H9 (cell line): ENCODE data around the gene NAA50. TPM values are rescaled to one million over a fixed set of nuclear protein-coding genes. Genes with fewer than 3 reads are reported as not detected.

Experiments used
- DNase-seq: peaks from one replicate; pipeline ENCODE4 v3.0.0-alpha.2; 2017
- H2AFZ ChIP-seq: one replicate; pipeline ENCODE4 v1.6.1; 2013; ENCODE audit warnings: mild to moderate bottlenecking, low read length, control low read depth, moderate library complexity
- H2AK5ac ChIP-seq: 2 replicates; pipeline ENCODE4 v1.6.1; 2013; ENCODE audit warnings: low read length, control low read depth, mixed read lengths; ENCODE audit not compliant: insufficient read length
- H2BK120ac ChIP-seq: one replicate; pipeline ENCODE4 v1.6.1; 2013; ENCODE audit warnings: low read depth, mild to moderate bottlenecking, low read length, control low read depth, inconsistent platforms; ENCODE audit not compliant: poor library complexity, severe bottlenecking
- H2BK12ac ChIP-seq: 2 replicates; pipeline ENCODE4 v1.6.1; 2013; ENCODE audit warnings: low read length, control low read depth, mixed read lengths, low read depth; ENCODE audit not compliant: insufficient read length
- H2BK15ac ChIP-seq: 2 replicates; pipeline ENCODE4 v1.6.1; 2013; ENCODE audit warnings: low read depth, low read length, control low read depth
- H2BK20ac ChIP-seq: one replicate; pipeline ENCODE4 v1.6.1; 2013; ENCODE audit warnings: low read depth, mild to moderate bottlenecking, low read length, control low read depth, inconsistent platforms; ENCODE audit not compliant: poor library complexity, severe bottlenecking
- H2BK5ac ChIP-seq: 2 replicates; pipeline ENCODE4 v1.6.1; 2013; ENCODE audit warnings: low read length, control low read depth, mixed read lengths; ENCODE audit not compliant: insufficient read length
- H3K14ac ChIP-seq: 2 replicates; pipeline ENCODE4 v1.6.1; 2013; ENCODE audit warnings: low read length, control low read depth; ENCODE audit not compliant: insufficient read depth
- H3K18ac ChIP-seq: 2 replicates; pipeline ENCODE4 v1.6.1; 2013; ENCODE audit warnings: low read depth, mild to moderate bottlenecking, mixed read lengths, low read length, control low read depth; ENCODE audit not compliant: insufficient read length
- H3K23ac ChIP-seq: 2 replicates; pipeline ENCODE4 v1.6.1; 2013; ENCODE audit warnings: low read length, control low read depth, mixed read lengths, low read depth; ENCODE audit not compliant: insufficient read length
- H3K23me2 ChIP-seq: 2 replicates; pipeline ENCODE4 v1.6.1; 2013; ENCODE audit warnings: low read depth, mild to moderate bottlenecking, mixed read lengths, low read length, control low read depth; ENCODE audit not compliant: insufficient read length, poor library complexity, severe bottlenecking
- H3K27ac ChIP-seq: 2 replicates; pipeline ENCODE4 v1.5.1; 2013; ENCODE audit warnings: low read length, control low read depth, mixed read lengths, low read depth; ENCODE audit not compliant: insufficient read length
- H3K27me3 ChIP-seq: 2 replicates; pipeline ENCODE4 v1.6.1; 2013; ENCODE audit warnings: low read length, control low read depth, inconsistent platforms; ENCODE audit not compliant: insufficient read depth
- H3K4ac ChIP-seq: 2 replicates; pipeline ENCODE4 v1.6.1; 2013; ENCODE audit warnings: low read depth, mild to moderate bottlenecking, control low read depth, inconsistent platforms, low read length, moderate library complexity
- H3K4me1 ChIP-seq: 2 replicates; pipeline ENCODE4 v1.6.1; 2013; ENCODE audit warnings: low read length, control low read depth, inconsistent platforms; ENCODE audit not compliant: insufficient read depth
- H3K4me2 ChIP-seq: 2 replicates; pipeline ENCODE4 v1.6.1; 2013; ENCODE audit warnings: low read length, control low read depth, mixed read lengths; ENCODE audit not compliant: insufficient read length, insufficient read depth
- H3K56ac ChIP-seq: 2 replicates; pipeline ENCODE4 v1.6.1; 2013; ENCODE audit warnings: low read depth, mild to moderate bottlenecking, mixed read lengths, low read length, control low read depth; ENCODE audit not compliant: insufficient read length
- H3K79me1 ChIP-seq: 2 replicates; pipeline ENCODE4 v1.6.1; 2013; ENCODE audit warnings: low read depth, mild to moderate bottlenecking, moderate library complexity, low read length, control low read depth, inconsistent platforms; ENCODE audit not compliant: insufficient read depth, poor library complexity, severe bottlenecking
- H3K79me2 ChIP-seq: 2 replicates; pipeline ENCODE4 v1.6.1; 2013; ENCODE audit warnings: low read length, control low read depth, inconsistent platforms; ENCODE audit not compliant: insufficient read depth
- H3K9ac ChIP-seq: 2 replicates; pipeline ENCODE4 v1.6.1; 2013; ENCODE audit warnings: low read length, control low read depth, mixed read lengths; ENCODE audit not compliant: insufficient read length; ENCODE audit errors: extremely low read depth
- H3K9me3 ChIP-seq: one replicate; pipeline ENCODE4 v1.6.1; 2013; ENCODE audit warnings: low read depth, low read length, inconsistent platforms; ENCODE audit not compliant: control insufficient read depth
- H3T11ph ChIP-seq: one replicate; pipeline ENCODE4 v1.6.1; 2013; ENCODE audit warnings: mild to moderate bottlenecking, low read length, control low read depth, inconsistent platforms
- H4K20me1 ChIP-seq: one replicate; pipeline ENCODE4 v1.6.1; 2013; ENCODE audit not compliant: control insufficient read depth, insufficient read length, insufficient read depth
- H4K5ac ChIP-seq: 2 replicates; pipeline ENCODE4 v1.6.1; 2013; ENCODE audit warnings: low read depth, mild to moderate bottlenecking, mixed read lengths, low read length, control low read depth; ENCODE audit not compliant: insufficient read length
- H4K8ac ChIP-seq: replicated peaks from 2 replicates; pipeline ENCODE4 v1.6.1; 2013; ENCODE audit warnings: low read length, control low read depth, mixed read lengths, low read depth; ENCODE audit not compliant: insufficient read length
- H4K91ac ChIP-seq: 2 replicates; pipeline ENCODE4 v1.6.1; 2013; ENCODE audit warnings: low read depth, mild to moderate bottlenecking, moderate library complexity, mixed read lengths, low read length, control low read depth; ENCODE audit not compliant: insufficient read length
- H3K27ac Mint-ChIP-seq, 3 experiments: 2 replicates in 2 of 3; 3 replicates in 1 of 3; pipeline ENCODE4 v1.8.0; 2020 to 2021; ENCODE audit warnings: mixed read lengths in 3 of 3, mild to moderate bottlenecking in 1 of 3, moderate library complexity in 1 of 3
- H3K27me3 Mint-ChIP-seq: 2 replicates; pipeline ENCODE4 v1.8.0; 2021; ENCODE audit warnings: low read depth, mild to moderate bottlenecking, moderate library complexity, mixed read lengths
- H3K36me3 Mint-ChIP-seq, 3 experiments: 2 replicates in 2 of 3; 3 replicates in 1 of 3; pipeline ENCODE4 v1.8.0; 2020 to 2021; ENCODE audit warnings: low read depth in 3 of 3, mixed read lengths in 3 of 3; ENCODE audit not compliant: insufficient read depth in 1 of 3
- H3K4me1 Mint-ChIP-seq, 2 experiments: 2 replicates each; pipeline ENCODE4 v1.8.0; 2020; ENCODE audit warnings: mixed read lengths in 2 of 2
- H3K4me3 Mint-ChIP-seq, 2 experiments: 2 replicates in 1 of 2; 3 replicates in 1 of 2; pipeline ENCODE4 v1.8.0; 2020 to 2021; ENCODE audit warnings: mild to moderate bottlenecking in 2 of 2, mixed read lengths in 2 of 2, moderate library complexity in 1 of 2
- H3K9me3 Mint-ChIP-seq, 2 experiments: 2 replicates in 1 of 2; 3 replicates in 1 of 2; pipeline ENCODE4 v1.8.0; 2020; ENCODE audit warnings: mild to moderate bottlenecking in 2 of 2, mixed read lengths in 2 of 2, moderate library complexity in 1 of 2
- total RNA-seq: library from RNA; stranded (reverse); gene quantifications from 2 replicates; pipeline ENCODE4 v1.2.1, GENCODE V29; 2021
- TF ChIP-seq, protein P1 (sequence below): fragments of 200-600 bp; sonication (generic); conservative IDR thresholded peaks from 3 replicates; pipeline ENCODE4 v1.8.0; 2021; ENCODE audit warnings: antibody characterized with exemption, mild to moderate bottlenecking

The NAA50 gene
- total RNA-seq, 1 experiment from 2014 or later = 216 TPM

- no peak overlapping the region for H2BK120ac ChIP-seq
- no peak for DNase-seq
These were observed 5.1 kb upstream of the NAA50 start for GRCh38 chr3:113751141-113751540.

More at GRCh38 chr3:113751141-113751540, 5.1 kb upstream of the NAA50 start:
- Histone ChIP-seq H3K9me3 (no peaks in the 10 kb centered on the region), H4K8ac (no peak overlapping the region), H3K4me1 (no peaks in the 10 kb centered on the region), H3K4ac (no peak overlapping the region), H2BK12ac (no peak overlapping the region), H3K23me2 (no peaks in the 10 kb centered on the region), H3K27me3 (no peaks in the 10 kb centered on the region), H3K18ac (no peak overlapping the region), H2BK5ac (no peak overlapping the region), H3T11ph (no peak overlapping the region), H4K91ac (no peak overlapping the region), H3K9ac (no peak overlapping the region), H3K14ac (no peak overlapping the region), H2BK20ac (no peak overlapping the region), H3K79me1 (no peaks in the 10 kb centered on the region), H3K4me2 (no peak overlapping the region), H4K20me1 (no peaks in the 10 kb centered on the region), H3K27ac (no peak overlapping the region), H3K23ac (no peak overlapping the region), H3K56ac (no peak overlapping the region), H2BK15ac (no peak overlapping the region), H4K5ac (no peak overlapping the region), H2AFZ (no peak overlapping the region), H3K79me2 (peaks cover 3% of the 10 kb centered on the region; the same call in 1 of the 2 replicates), H2AK5ac (no peak overlapping the region)
- TF ChIP-seq, protein P1, sequence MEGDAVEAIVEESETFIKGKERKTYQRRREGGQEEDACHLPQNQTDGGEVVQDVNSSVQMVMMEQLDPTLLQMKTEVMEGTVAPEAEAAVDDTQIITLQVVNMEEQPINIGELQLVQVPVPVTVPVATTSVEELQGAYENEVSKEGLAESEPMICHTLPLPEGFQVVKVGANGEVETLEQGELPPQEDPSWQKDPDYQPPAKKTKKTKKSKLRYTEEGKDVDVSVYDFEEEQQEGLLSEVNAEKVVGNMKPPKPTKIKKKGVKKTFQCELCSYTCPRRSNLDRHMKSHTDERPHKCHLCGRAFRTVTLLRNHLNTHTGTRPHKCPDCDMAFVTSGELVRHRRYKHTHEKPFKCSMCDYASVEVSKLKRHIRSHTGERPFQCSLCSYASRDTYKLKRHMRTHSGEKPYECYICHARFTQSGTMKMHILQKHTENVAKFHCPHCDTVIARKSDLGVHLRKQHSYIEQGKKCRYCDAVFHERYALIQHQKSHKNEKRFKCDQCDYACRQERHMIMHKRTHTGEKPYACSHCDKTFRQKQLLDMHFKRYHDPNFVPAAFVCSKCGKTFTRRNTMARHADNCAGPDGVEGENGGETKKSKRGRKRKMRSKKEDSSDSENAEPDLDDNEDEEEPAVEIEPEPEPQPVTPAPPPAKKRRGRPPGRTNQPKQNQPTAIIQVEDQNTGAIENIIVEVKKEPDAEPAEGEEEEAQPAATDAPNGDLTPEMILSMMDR = no peak
- Mint-ChIP-seq H3K4me1 (peaks cover 27 to 28% of the 10 kb centered on the region in 2 experiments), H3K36me3 (peaks cover 3 to 4% (median 3%) of the 10 kb centered on the region in 3 experiments; a peak in 3 of 7 replicates), H3K27me3 (no peaks in the 10 kb centered on the region), H3K27ac (no peak overlapping the region), H3K4me3 (no peak overlapping the region), H3K9me3 (peaks cover 0 to 6% of the 10 kb centered on the region in 2 experiments; a peak in 1 of 5 replicates)
